Mesenchymal stem cell (in vitro differentiated cells and primary cell): ENCODE results near the gene TTLL10.

Experiments
- DNase-seq: peaks from one replicate; pipeline ENCODE4 v3.0.0-alpha.2; 2013
- H2AFZ ChIP-seq: one replicate; pipeline ENCODE4 v1.6.1; 2013; ENCODE audit warnings: low read depth, mild to moderate bottlenecking, control low read depth, inconsistent platforms, low read length, moderate library complexity
- H2AK5ac ChIP-seq: 2 replicates; pipeline ENCODE4 v1.6.1; 2013; ENCODE audit warnings: low read length, moderate library complexity, mild to moderate bottlenecking, inconsistent platforms; ENCODE audit not compliant: severe bottlenecking
- H2BK120ac ChIP-seq: one replicate; pipeline ENCODE4 v1.6.1; 2013; ENCODE audit warnings: low read depth, mild to moderate bottlenecking, inconsistent platforms, low read length, moderate library complexity
- H2BK12ac ChIP-seq, 2 experiments: one replicate each; pipeline ENCODE4 v1.6.1; 2013; ENCODE audit warnings: inconsistent platforms in 2 of 2, low read length in 2 of 2, mild to moderate bottlenecking in 2 of 2, moderate library complexity in 2 of 2, control low read depth in 1 of 2
- H2BK15ac ChIP-seq: one replicate; pipeline ENCODE4 v1.6.1; 2013; ENCODE audit warnings: mild to moderate bottlenecking, low read depth, inconsistent platforms; ENCODE audit not compliant: poor library complexity, severe bottlenecking
- H2BK5ac ChIP-seq: 2 replicates; pipeline ENCODE4 v1.6.1; 2013; ENCODE audit warnings: low read depth, mild to moderate bottlenecking, low read length, control low read depth, inconsistent platforms; ENCODE audit not compliant: poor library complexity, severe bottlenecking
- H3K14ac ChIP-seq, 2 experiments: one replicate each; pipeline ENCODE4 v1.6.1; 2013; ENCODE audit warnings: inconsistent platforms in 2 of 2, low read length in 2 of 2, control low read depth in 1 of 2, mild to moderate bottlenecking in 1 of 2, moderate library complexity in 1 of 2
- H3K18ac ChIP-seq, 2 experiments: one replicate each; pipeline ENCODE4 v1.6.1; 2013; ENCODE audit warnings: inconsistent platforms in 2 of 2, low read length in 2 of 2, control low read depth in 1 of 2, low read depth in 1 of 2, mild to moderate bottlenecking in 1 of 2
- H3K23ac ChIP-seq, 2 experiments: one replicate each; pipeline ENCODE4 v1.6.1; 2013; ENCODE audit warnings: inconsistent platforms in 2 of 2, low read length in 2 of 2, mild to moderate bottlenecking in 2 of 2, moderate library complexity in 2 of 2, control low read depth in 1 of 2
- H3K27ac ChIP-seq: 2 replicates; pipeline ENCODE4 v1.5.1; 2013; ENCODE audit warnings: mild to moderate bottlenecking, moderate library complexity, low read length, control low read depth, inconsistent platforms; ENCODE audit not compliant: poor library complexity, severe bottlenecking
- H3K27me3 ChIP-seq, 2 experiments: 2 replicates each; pipeline versions ENCODE4 v1.6.1 to v1.7.0; 2013; ENCODE audit warnings: low read length in 2 of 2, mild to moderate bottlenecking in 2 of 2, moderate library complexity in 2 of 2, control low read depth in 1 of 2, inconsistent platforms in 1 of 2; ENCODE audit not compliant: control insufficient read depth in 1 of 2, insufficient read depth in 1 of 2
- H3K36me3 ChIP-seq, 2 experiments: 2 replicates each; pipeline versions ENCODE4 v1.6.1 to v1.7.0; 2013; ENCODE audit warnings: low read length in 2 of 2, control low read depth in 1 of 2, inconsistent platforms in 1 of 2, low read depth in 1 of 2, mild to moderate bottlenecking in 1 of 2; ENCODE audit not compliant: insufficient read depth in 2 of 2, control insufficient read depth in 1 of 2
- H3K4ac ChIP-seq, 2 experiments: one replicate each; pipeline ENCODE4 v1.6.1; 2013; ENCODE audit warnings: inconsistent platforms in 2 of 2, low read length in 2 of 2, mild to moderate bottlenecking in 2 of 2, moderate library complexity in 2 of 2, control low read depth in 1 of 2, low read depth in 1 of 2
- H3K4me1 ChIP-seq: 2 replicates; pipeline ENCODE4 v1.6.1; 2013; ENCODE audit warnings: low read depth, low read length, control low read depth; ENCODE audit not compliant: control insufficient read depth, insufficient read depth
- H3K4me2 ChIP-seq: 2 replicates; pipeline ENCODE4 v1.6.1; 2013; ENCODE audit warnings: low read length, mild to moderate bottlenecking, inconsistent platforms; ENCODE audit not compliant: poor library complexity, severe bottlenecking
- H3K4me3 ChIP-seq, 2 experiments: 2 replicates each; pipeline versions ENCODE4 v1.5.1 to v1.7.0; 2013; ENCODE audit warnings: low read length in 2 of 2, mild to moderate bottlenecking in 2 of 2, control low read depth in 1 of 2, low read depth in 1 of 2; ENCODE audit not compliant: insufficient read depth in 1 of 2
- H3K79me1 ChIP-seq: replicated peaks from 2 replicates; pipeline ENCODE4 v1.6.1; 2013; ENCODE audit warnings: mild to moderate bottlenecking, control low read depth, low read length, inconsistent platforms; ENCODE audit not compliant: poor library complexity, severe bottlenecking
- H3K9ac ChIP-seq: 2 replicates; pipeline ENCODE4 v1.7.0; 2013; ENCODE audit warnings: mild to moderate bottlenecking, low read length, moderate library complexity
- H3K9me3 ChIP-seq: 2 replicates; pipeline ENCODE4 v1.7.0; 2013; ENCODE audit warnings: mild to moderate bottlenecking, low read length; ENCODE audit not compliant: control insufficient read depth
- H4K8ac ChIP-seq: one replicate; pipeline ENCODE4 v1.6.1; 2013; ENCODE audit warnings: inconsistent platforms, mild to moderate bottlenecking, low read length, moderate library complexity
- H4K91ac ChIP-seq: one replicate; pipeline ENCODE4 v1.6.1; 2013; ENCODE audit warnings: mild to moderate bottlenecking, low read length, inconsistent platforms
- WGBS: methylation state at CpG from one replicate; pipeline ENCODE4 v1.1.7; 2013; ENCODE audit warnings: mixed read lengths; 5-methylcytosine and 5-hydroxymethylcytosine counted together

TTLL10 gene

GRCh38 chr1:1137256-1138045 is 36.2 kb upstream of the TTLL10 start:
- Histone ChIP-seq H4K91ac (no peak overlapping the region), H3K9ac (no peak overlapping the region), H3K4me3 (no peak overlapping the region), H3K27me3 (peaks cover 3 to 49% of the 10 kb centered on the region in 2 experiments), H3K18ac (no peak overlapping the region), H2BK5ac (no peak overlapping the region), H3K14ac (no peak overlapping the region), H3K36me3 (peaks cover 0 to 10% of the 10 kb centered on the region in 2 experiments), H2AFZ (no peak overlapping the region), H4K8ac (no peak overlapping the region), H3K27ac (no peak overlapping the region), H2BK12ac (no peak overlapping the region), H3K79me1 (peaks cover 9% of the 10 kb centered on the region), H3K9me3 (no peaks in the 10 kb centered on the region), H3K4me1 (peaks cover 42% of the 10 kb centered on the region), H3K4ac (no peak overlapping the region), H2BK15ac (no peak overlapping the region), H2BK120ac (no peak overlapping the region), H2AK5ac (no peak overlapping the region), H3K23ac (no peak overlapping the region), H3K4me2 (no peak overlapping the region)
- no peak for DNase-seq
- WGBS = 23% methylated on average over 28 of the region's 36 CpGs

- 86% methylated on average over 12 of the region's 18 CpGs for WGBS
- Histone ChIP-seq H2BK12ac (no peak overlapping the region), H3K79me1 (peaks cover 4% of the 10 kb centered on the region), H3K23ac (no peak overlapping the region), H2BK120ac (no peak overlapping the region), H3K9ac (no peak overlapping the region), H2BK5ac (no peak overlapping the region), H3K18ac (no peak overlapping the region), H3K27me3 (peaks cover 3 to 44% of the 10 kb centered on the region in 2 experiments), H3K4me2 (no peak overlapping the region), H2AK5ac (no peak overlapping the region), H3K4ac (no peak overlapping the region), H3K9me3 (no peaks in the 10 kb centered on the region), H3K14ac (no peak overlapping the region), H4K8ac (no peak overlapping the region), H4K91ac (no peak overlapping the region), H3K36me3 (peaks cover 0 to 20% of the 10 kb centered on the region in 2 experiments), H3K27ac (no peak overlapping the region), H3K4me3 (no peak overlapping the region), H3K4me1 (peaks cover 22% of the 10 kb centered on the region), H2BK15ac (no peak overlapping the region), H2AFZ (no peak overlapping the region)
- no peak for DNase-seq
Measured at GRCh38 chr1:1140673-1141072, 33.0 kb upstream of the TTLL10 start.

DNA sequence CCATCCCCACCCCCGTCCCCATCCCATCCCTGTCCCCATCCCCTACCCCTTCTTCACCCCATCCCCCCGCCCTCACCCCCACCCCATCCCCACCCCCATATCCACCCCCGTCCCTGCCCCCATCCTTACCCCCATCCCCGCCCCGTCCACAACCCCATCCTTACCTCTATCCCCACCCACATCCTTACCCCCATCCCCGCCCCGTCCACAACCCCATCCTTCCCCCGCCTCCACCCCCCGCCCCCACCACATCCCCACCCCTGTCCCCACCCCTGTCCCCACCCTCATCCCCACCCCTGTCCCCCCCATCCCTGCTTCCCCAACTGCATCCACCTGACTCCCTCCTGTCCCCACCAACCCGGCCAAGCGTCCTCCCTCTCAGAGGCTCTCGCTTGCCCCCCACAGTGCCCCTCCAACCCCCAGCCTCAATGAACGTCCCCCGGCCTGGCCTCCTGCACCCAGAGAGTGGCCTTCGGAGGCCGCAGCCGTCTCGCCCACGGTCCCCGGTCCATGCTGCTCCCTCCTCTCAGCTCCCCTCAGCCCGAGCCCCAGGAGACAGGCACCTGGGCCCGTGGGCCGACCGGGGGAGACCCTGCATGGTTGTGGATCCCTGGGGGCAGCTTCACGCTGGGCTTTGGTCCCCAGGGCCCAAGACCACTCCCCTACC is 32.3 kb upstream of the TTLL10 start:
- 70% methylated on average over 16 of the region's 25 CpGs for WGBS
- Histone ChIP-seq H4K8ac (no peak overlapping the region), H2AK5ac (peak overlapping the region; percentile 89), H3K4me3 (no peak overlapping the region), H3K9me3 (no peaks in the 10 kb centered on the region), H3K27ac (no peak overlapping the region), H3K14ac (no peak overlapping the region), H3K4me1 (peaks cover 21% of the 10 kb centered on the region), H2BK5ac (no peak overlapping the region), H4K91ac (no peak overlapping the region), H2BK120ac (no peak overlapping the region), H3K4me2 (no peak overlapping the region), H3K23ac (no peak overlapping the region), H2AFZ (no peak overlapping the region), H3K36me3 (peaks cover 0 to 24% of the 10 kb centered on the region in 2 experiments), H2BK15ac (no peak overlapping the region), H3K27me3 (peaks cover 3 to 43% of the 10 kb centered on the region in 2 experiments), H3K79me1 (peaks cover 4% of the 10 kb centered on the region), H3K18ac (no peak overlapping the region), H3K4ac (no peak overlapping the region), H3K9ac (no peak overlapping the region), H2BK12ac (no peak overlapping the region)
- DNase-seq = no peak

- Histone ChIP-seq H3K27me3 (peaks cover 3 to 42% of the 10 kb centered on the region in 2 experiments), H2BK15ac (no peak overlapping the region), H3K9me3 (no peaks in the 10 kb centered on the region), H3K27ac (no peak overlapping the region), H4K91ac (no peak overlapping the region), H3K4me3 (no peak overlapping the region), H2BK120ac (no peak overlapping the region), H2AFZ (no peak overlapping the region), H3K36me3 (peaks cover 0 to 24% of the 10 kb centered on the region in 2 experiments), H4K8ac (no peak overlapping the region), H3K4me1 (peaks cover 21% of the 10 kb centered on the region), H3K18ac (no peak overlapping the region), H2AK5ac (peak overlapping the region; percentile 89), H3K4ac (no peak overlapping the region), H2BK5ac (no peak overlapping the region), H3K23ac (no peak overlapping the region), H3K14ac (no peak overlapping the region), H2BK12ac (no peak overlapping the region), H3K79me1 (peaks cover 4% of the 10 kb centered on the region), H3K4me2 (no peak overlapping the region), H3K9ac (no peak overlapping the region)
- DNase-seq = no peak
- WGBS = 76% methylated on average over 15 of the region's 15 CpGs
Measured at GRCh38 chr1:1141911-1142250, 31.8 kb upstream of the TTLL10 start.
